Liver (tissue), 9 donors: ENCODE results near the gene PYROXD2. TPM values are rescaled to one million over a fixed set of nuclear protein-coding genes. Genes with fewer than 3 reads are reported as not detected.

Experiments used
- DNase-seq: peaks from one replicate; pipeline ENCODE4 v3.0.0-alpha.2; 2017; ENCODE audit warnings: low spot score
- H3K27ac ChIP-seq, 2 donors: one replicate each; pipeline ENCODE4 v1.7.0; 2013; ENCODE audit warnings: inconsistent platforms in 2 of 2, low read length in 2 of 2, control low read depth in 1 of 2, low read depth in 1 of 2, mild to moderate bottlenecking in 1 of 2
- H3K27me3 ChIP-seq, 4 donors: one replicate each; pipeline versions ENCODE4 v1.6.1 to v1.7.0; 2013; ENCODE audit warnings: low read length in 3 of 4, inconsistent platforms in 1 of 4, mild to moderate bottlenecking in 1 of 4, moderate library complexity in 1 of 4; ENCODE audit not compliant: control insufficient read depth in 4 of 4, insufficient read depth in 4 of 4
- H3K36me3 ChIP-seq, 4 donors: one replicate each; pipeline versions ENCODE4 v1.6.1 to v1.7.0; 2013; ENCODE audit warnings: low read length in 3 of 4, mild to moderate bottlenecking in 3 of 4, low read depth in 1 of 4, moderate library complexity in 1 of 4; ENCODE audit not compliant: control insufficient read depth in 4 of 4, insufficient read depth in 3 of 4
- H3K4me1 ChIP-seq, 4 donors: one replicate each; pipeline versions ENCODE4 v1.6.1 to v1.7.0; 2013; ENCODE audit warnings: low read length in 3 of 4, mild to moderate bottlenecking in 3 of 4, moderate library complexity in 1 of 4; ENCODE audit not compliant: control insufficient read depth in 4 of 4, insufficient read depth in 4 of 4
- H3K4me3 ChIP-seq, 3 donors: one replicate each; pipeline versions ENCODE4 v1.6.1 to v1.7.0; 2013; ENCODE audit warnings: low read length in 3 of 3, control low read depth in 1 of 3, low read depth in 1 of 3, mild to moderate bottlenecking in 1 of 3
- H3K9ac ChIP-seq, 2 donors: one replicate each; pipeline ENCODE4 v1.7.0; 2013; ENCODE audit warnings: low read length in 2 of 2, mild to moderate bottlenecking in 2 of 2, moderate library complexity in 2 of 2, control low read depth in 1 of 2, low read depth in 1 of 2
- H3K9me3 ChIP-seq, 4 donors: one replicate each; pipeline versions ENCODE4 v1.6.1 to v1.7.0; 2013; ENCODE audit warnings: low read length in 3 of 4; ENCODE audit not compliant: control insufficient read depth in 4 of 4
- ATF3 ChIP-seq: IDR thresholded peaks from 2 replicates; pipeline ENCODE4 v1.6.1; 2016; ENCODE audit warnings: antibody characterized with exemption
- CTCF ChIP-seq: fragments of 150-350 bp; IDR thresholded peaks from 2 replicates; pipeline ENCODE4 v1.5.1; 2017; ENCODE audit warnings: improper control_type of control experiment, low read depth, low read length; ENCODE audit not compliant: missing input control
- FOXA1 ChIP-seq: IDR thresholded peaks from 2 replicates; pipeline ENCODE4 v1.6.1; 2016; ENCODE audit warnings: antibody characterized with exemption
- GABPA ChIP-seq, 2 donors: IDR thresholded peaks in 1 of 2; conservative IDR thresholded peaks in 1 of 2; 2 replicates each; pipeline ENCODE4 v1.6.1; 2016; ENCODE audit warnings: antibody characterized with exemption in 2 of 2, mild to moderate bottlenecking in 1 of 2, moderate library complexity in 1 of 2
- HNF4A ChIP-seq, 2 donors: conservative IDR thresholded peaks; 2 replicates each; pipeline ENCODE4 v1.6.1; 2016; ENCODE audit warnings: antibody characterized with exemption in 2 of 2, mild to moderate bottlenecking in 2 of 2
- HNF4G ChIP-seq: IDR thresholded peaks from 2 replicates; pipeline ENCODE4 v1.6.1; 2016; ENCODE audit warnings: antibody characterized with exemption
- JUND ChIP-seq, 2 donors: IDR thresholded peaks; 2 replicates each; pipeline ENCODE4 v1.6.1; 2016; ENCODE audit warnings: antibody characterized with exemption in 2 of 2
- MAX ChIP-seq: IDR thresholded peaks from 2 replicates; pipeline ENCODE4 v1.6.1; 2016; ENCODE audit warnings: antibody characterized with exemption
- RAD21 ChIP-seq, 2 donors: IDR thresholded peaks; 2 replicates each; pipeline ENCODE4 v1.6.1; 2016; ENCODE audit warnings: antibody characterized with exemption in 2 of 2, mild to moderate bottlenecking in 2 of 2
- REST ChIP-seq: IDR thresholded peaks from 2 replicates; pipeline ENCODE4 v1.6.1; 2016; ENCODE audit warnings: antibody characterized with exemption, mild to moderate bottlenecking
- RXRA ChIP-seq, 2 donors: IDR thresholded peaks; 2 replicates each; pipeline ENCODE4 v1.6.1; 2017 to 2018; ENCODE audit warnings: antibody characterized with exemption in 2 of 2, mild to moderate bottlenecking in 1 of 2
- SP1 ChIP-seq: IDR thresholded peaks from 2 replicates; pipeline ENCODE4 v1.6.1; 2018; ENCODE audit warnings: antibody characterized with exemption, mild to moderate bottlenecking
- TAF1 ChIP-seq: conservative IDR thresholded peaks from 2 replicates; pipeline ENCODE4 v1.6.1; 2016; ENCODE audit warnings: antibody characterized with exemption, mild to moderate bottlenecking
- YY1 ChIP-seq: IDR thresholded peaks from 2 replicates; pipeline ENCODE4 v1.6.1; 2016; ENCODE audit warnings: antibody characterized with exemption, mild to moderate bottlenecking
- ZBTB33 ChIP-seq: IDR thresholded peaks from 2 replicates; pipeline ENCODE4 v1.6.1; 2016; ENCODE audit warnings: antibody characterized with exemption
- WGBS: extraction: QIAGEN DNeasy Blood & Tissue Kit; methylation state at CpG from one replicate; pipeline ENCODE4 v1.1.7; 2013; 5-methylcytosine and 5-hydroxymethylcytosine counted together
- polyA plus RNA-seq, 2 donors: library from polyadenylated mRNA; stranded (reverse) in 1 of 2; unstranded in 1 of 2; fragments of 200-250 nt in 1 of 2; fragments of >200 nt in 1 of 2; fragmentation: Nextera tagmentation in 1 of 2; extraction: Ambion mirVana in 1 of 2; gene quantifications; one replicate each; pipeline versions ENCODE4 v1.2.1 to v1.2.3, GENCODE V29; 2013 to 2015
- total RNA-seq, 2 donors: library from RNA; depleted of rRNA; stranded (reverse); fragments of >200 nt; gene quantifications; one replicate each; pipeline ENCODE4 v1.2.3, GENCODE V29; 2014
- donor health status: healthy.
- donor health status: healthy.
- donor health status: healthy.
- donor health status: healthy.
- donor health status: healthy.

Gene PYROXD2
- total and polyA plus RNA-seq, 4 donors: 2.3 to 9.0 (median 4.5) TPM

- Histone ChIP-seq H3K4me3 (no peak overlapping the region), H3K27ac (no peak overlapping the region), H3K27me3 (no peaks in the 10 kb centered on the region), H3K36me3 (no peaks in the 10 kb centered on the region), H3K9me3 (no peaks in the 10 kb centered on the region), H3K4me1 (peaks cover 0 to 10% (median 4%) of the 10 kb centered on the region in 4 donors), H3K9ac (no peak overlapping the region)
- DNase-seq: no peak
- no peak for TF ChIP-seq ZBTB33
- TF ChIP-seq SP1: no peak
- no peak for TF ChIP-seq CTCF
- no peak for TF ChIP-seq MAX
- no peak for TF ChIP-seq YY1
- no peak for TF ChIP-seq FOXA1
- TF ChIP-seq REST: no peak
- no peak for TF ChIP-seq GABPA (IDR thresholded peaks at IDR 0.05 in 1 of 2, conservative IDR thresholded peaks at IDR 0.05 in 1 of 2)
- no peak for TF ChIP-seq HNF4A (conservative IDR thresholded peaks at IDR 0.05)
- TF ChIP-seq HNF4G: no peak
- no peak for TF ChIP-seq RAD21 (IDR thresholded peaks at IDR 0.05)
- no peak for TF ChIP-seq ATF3
- TF ChIP-seq TAF1: no peak
- TF ChIP-seq JUND (IDR thresholded peaks at IDR 0.05): no peak
- no peak for TF ChIP-seq RXRA (IDR thresholded peaks at IDR 0.05)
- WGBS: 81% methylated on average over 8 of the region's 8 CpGs
Measured at GRCh38 chr10:98463976-98464754, 49.2 kb upstream of the PYROXD2 start.
